Nephron (organoid): ENCODE results near the gene TFPI.

ENCODE experiments used
- H3K27ac Mint-ChIP-seq, 3 experiments: 2 replicates each; pipeline ENCODE4 v1.8.0; 2020; ENCODE audit warnings: mixed read lengths in 3 of 3, mild to moderate bottlenecking in 2 of 3, moderate library complexity in 1 of 3
- H3K27me3 Mint-ChIP-seq: 2 replicates; pipeline ENCODE4 v1.8.0; 2021; ENCODE audit warnings: low read depth, mild to moderate bottlenecking, moderate library complexity, mixed read lengths
- H3K36me3 Mint-ChIP-seq: 2 replicates; pipeline ENCODE4 v1.8.0; 2020; ENCODE audit warnings: low read depth, mixed read lengths
- H3K4me1 Mint-ChIP-seq: 2 replicates; pipeline ENCODE4 v1.8.0; 2020; ENCODE audit warnings: mixed read lengths
- H3K4me3 Mint-ChIP-seq, 3 experiments: 2 replicates each; pipeline ENCODE4 v1.8.0; 2020; ENCODE audit warnings: mild to moderate bottlenecking in 3 of 3, mixed read lengths in 3 of 3, moderate library complexity in 2 of 3
- H3K9me3 Mint-ChIP-seq: 2 replicates; pipeline ENCODE4 v1.8.0; 2020; ENCODE audit warnings: mixed read lengths
- TF ChIP-seq, protein P1 (sequence below), 3 experiments: fragments of 200-600 bp; sonication (generic); IDR thresholded peaks; one replicate each; pipeline ENCODE4 v1.5.0; 2021; ENCODE audit warnings: antibody characterized with exemption in 3 of 3; ENCODE audit not compliant: unreplicated experiment in 3 of 3

TFPI gene

DNA sequence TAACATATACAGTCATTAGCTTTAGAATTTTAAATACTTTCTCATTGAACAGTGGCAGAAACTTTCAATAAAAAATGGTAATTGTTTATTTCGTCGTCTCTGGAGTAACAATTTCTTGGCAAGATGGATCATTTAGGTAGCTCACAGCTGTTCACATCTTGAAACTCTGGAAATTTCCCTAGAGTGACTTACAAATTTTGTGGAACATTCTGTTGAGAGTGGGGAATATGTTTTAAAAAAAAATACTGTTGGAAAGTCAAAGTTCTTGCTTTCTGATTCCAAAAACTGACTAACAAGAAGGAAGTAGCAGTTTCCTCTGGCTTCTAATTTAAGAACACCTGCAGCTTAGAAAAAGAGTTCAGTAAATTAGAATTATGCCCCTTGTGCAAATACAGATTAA lies 95.0 kb downstream of the TFPI start:
- Mint-ChIP-seq H3K9me3 (no peaks in the 10 kb centered on the region), H3K36me3 (no peaks in the 10 kb centered on the region), H3K4me1 (no peaks in the 10 kb centered on the region), H3K27ac (no peak overlapping the region), H3K27me3 (no peaks in the 10 kb centered on the region), H3K4me3 (no peak overlapping the region)
- TF ChIP-seq, protein P1, sequence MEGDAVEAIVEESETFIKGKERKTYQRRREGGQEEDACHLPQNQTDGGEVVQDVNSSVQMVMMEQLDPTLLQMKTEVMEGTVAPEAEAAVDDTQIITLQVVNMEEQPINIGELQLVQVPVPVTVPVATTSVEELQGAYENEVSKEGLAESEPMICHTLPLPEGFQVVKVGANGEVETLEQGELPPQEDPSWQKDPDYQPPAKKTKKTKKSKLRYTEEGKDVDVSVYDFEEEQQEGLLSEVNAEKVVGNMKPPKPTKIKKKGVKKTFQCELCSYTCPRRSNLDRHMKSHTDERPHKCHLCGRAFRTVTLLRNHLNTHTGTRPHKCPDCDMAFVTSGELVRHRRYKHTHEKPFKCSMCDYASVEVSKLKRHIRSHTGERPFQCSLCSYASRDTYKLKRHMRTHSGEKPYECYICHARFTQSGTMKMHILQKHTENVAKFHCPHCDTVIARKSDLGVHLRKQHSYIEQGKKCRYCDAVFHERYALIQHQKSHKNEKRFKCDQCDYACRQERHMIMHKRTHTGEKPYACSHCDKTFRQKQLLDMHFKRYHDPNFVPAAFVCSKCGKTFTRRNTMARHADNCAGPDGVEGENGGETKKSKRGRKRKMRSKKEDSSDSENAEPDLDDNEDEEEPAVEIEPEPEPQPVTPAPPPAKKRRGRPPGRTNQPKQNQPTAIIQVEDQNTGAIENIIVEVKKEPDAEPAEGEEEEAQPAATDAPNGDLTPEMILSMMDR (IDR thresholded peaks at IDR 0.05; ENCODE audit: unreplicated experiment in 3 of 3): no peak

DNA sequence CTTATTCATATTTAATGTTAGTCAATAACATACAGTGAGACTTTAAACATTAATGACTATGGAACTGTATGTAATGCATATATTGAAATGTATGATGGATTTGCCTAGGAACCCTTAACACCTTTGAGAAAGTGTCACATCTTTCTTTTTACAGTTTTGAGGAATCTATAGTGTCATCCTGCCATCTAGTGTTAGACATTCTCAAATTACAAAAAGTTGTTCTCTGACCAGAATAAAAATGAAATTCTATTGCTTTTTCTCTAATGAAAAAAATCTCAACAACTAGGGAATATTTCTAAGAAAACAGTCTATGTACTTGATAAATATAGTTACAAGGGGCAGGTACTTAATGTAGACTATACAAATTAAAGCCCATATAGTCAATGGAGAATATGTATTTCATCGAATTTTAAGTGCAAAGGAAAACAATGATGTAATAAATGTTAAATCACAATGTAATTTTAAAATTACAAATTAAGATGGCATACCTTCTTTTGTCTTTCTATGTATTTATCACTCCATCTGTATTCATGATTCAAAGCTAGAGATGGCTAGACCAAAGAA lies 101.1 kb downstream of the TFPI start:
- no peak overlapping the region for H3K27ac Mint-ChIP-seq
- peaks cover 5% of the 10 kb centered on the region for H3K4me1 Mint-ChIP-seq
- H3K36me3 Mint-ChIP-seq: no peaks in the 10 kb centered on the region
- no peaks in the 10 kb centered on the region for H3K9me3 Mint-ChIP-seq
- no peaks in the 10 kb centered on the region for H3K27me3 Mint-ChIP-seq
- TF ChIP-seq, protein P1 (IDR thresholded peaks at IDR 0.05; ENCODE audit: unreplicated experiment in 3 of 3): peak; percentile 60 to 74 (median 62)
- H3K4me3 Mint-ChIP-seq: no peak overlapping the region

GRCh38 chr2:187451510-187451909 lies 102.7 kb downstream of the TFPI start:
- Mint-ChIP-seq H3K4me1 (peaks cover 7% of the 10 kb centered on the region), H3K27me3 (no peaks in the 10 kb centered on the region), H3K9me3 (no peaks in the 10 kb centered on the region), H3K4me3 (no peak overlapping the region), H3K27ac (no peak overlapping the region), H3K36me3 (no peaks in the 10 kb centered on the region)
- TF ChIP-seq, protein P1 (IDR thresholded peaks at IDR 0.05; ENCODE audit: unreplicated experiment in 3 of 3): no peak

DNA sequence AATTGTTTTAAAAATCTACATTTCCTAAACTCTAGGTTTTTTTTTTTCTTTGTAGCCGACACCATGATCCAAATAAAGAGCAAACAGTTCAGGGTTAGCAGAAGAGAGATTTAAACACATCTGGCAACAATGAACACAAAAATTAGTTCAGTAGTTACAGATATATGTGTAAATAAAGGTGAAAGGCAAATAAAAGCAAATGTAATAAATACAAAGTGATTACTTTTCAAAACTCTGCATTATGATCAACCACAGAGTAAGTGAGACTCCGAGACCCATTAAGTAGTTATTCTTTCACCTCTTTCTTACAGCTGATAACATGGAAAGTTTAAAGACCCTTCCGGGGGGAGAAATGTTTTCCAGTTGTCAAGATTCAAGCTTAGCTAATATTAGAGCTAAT lies 106.9 kb downstream of the TFPI start:
- peak overlapping the region; percentile 78 to 94 (median 88) for H3K4me3 Mint-ChIP-seq
- peak overlapping the region; percentile 65 to 71 (median 69) for H3K27ac Mint-ChIP-seq
- TF ChIP-seq, protein P1 (IDR thresholded peaks at IDR 0.05; ENCODE audit: unreplicated experiment in 3 of 3): no peak
- peaks cover 7% of the 10 kb centered on the region for H3K4me1 Mint-ChIP-seq
- no peaks in the 10 kb centered on the region for H3K27me3 Mint-ChIP-seq
- H3K9me3 Mint-ChIP-seq: no peaks in the 10 kb centered on the region
- no peaks in the 10 kb centered on the region for H3K36me3 Mint-ChIP-seq

- peak overlapping the region in 1 of 3 experiments; percentile 65 for H3K27ac Mint-ChIP-seq
- no peaks in the 10 kb centered on the region for H3K27me3 Mint-ChIP-seq
- peaks cover 7% of the 10 kb centered on the region for H3K4me1 Mint-ChIP-seq
- peak overlapping the region; percentile 78 to 94 (median 88) for H3K4me3 Mint-ChIP-seq
- no peaks in the 10 kb centered on the region for H3K9me3 Mint-ChIP-seq
- TF ChIP-seq, protein P1 (IDR thresholded peaks at IDR 0.05; ENCODE audit: unreplicated experiment in 3 of 3): no peak
- no peaks in the 10 kb centered on the region for H3K36me3 Mint-ChIP-seq
Observed at GRCh38 chr2:187446711-187447110, 107.5 kb downstream of the TFPI start.

- H3K9me3 Mint-ChIP-seq: no peaks in the 10 kb centered on the region
- H3K27me3 Mint-ChIP-seq: no peaks in the 10 kb centered on the region
- H3K27ac Mint-ChIP-seq: no peak overlapping the region
- TF ChIP-seq, protein P1 (IDR thresholded peaks at IDR 0.05; ENCODE audit: unreplicated experiment in 3 of 3): no peak
- peaks cover 7% of the 10 kb centered on the region for H3K4me1 Mint-ChIP-seq
- no peaks in the 10 kb centered on the region for H3K36me3 Mint-ChIP-seq
- H3K4me3 Mint-ChIP-seq: peak overlapping the region in 2 of 3 experiments; percentile 21 to 34
Observed at GRCh38 chr2:187445051-187445450, 109.2 kb downstream of the TFPI start.
